ENCODE measurements around the gene MEIS1.

- TF ChIP-seq CTCF (IDR thresholded peaks at IDR 0.05) (no peak), POLR2A (IDR thresholded peaks at IDR 0.05) (no peak)
These were observed 8.5 kb downstream of the MEIS1 start for GRCh38 chr2:66443186-66443978.
